ENCODE measurements around the gene VWA5A. TPM values are rescaled to one million over a fixed set of nuclear protein-coding genes. Genes with fewer than 3 reads are reported as not detected.
A peak's percentile ranks its signal among the peaks of the same experiment; 100 is the strongest.

VWA5A gene
- total RNA-seq, 1 experiment from 2014 or later, result 3.1 TPM

DNA sequence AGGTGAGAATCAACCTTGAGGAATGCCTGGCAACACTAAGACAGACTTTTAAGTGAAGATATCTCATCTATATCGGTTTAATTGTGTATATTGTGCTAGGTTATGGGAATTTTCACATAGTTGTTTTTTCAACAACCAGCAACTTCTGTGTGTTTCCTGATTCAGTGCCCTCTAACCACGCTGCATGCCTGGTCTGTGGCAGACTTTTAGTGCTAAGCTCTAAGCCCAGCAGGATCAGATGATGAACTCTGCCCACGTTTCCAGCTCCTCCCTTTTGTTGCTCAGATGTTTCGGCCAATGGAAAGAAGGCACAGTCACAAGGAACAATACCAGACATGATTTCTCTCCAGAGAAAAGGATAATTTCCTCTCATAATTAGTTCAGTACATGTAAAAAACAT is 1.4 kb upstream of the VWA5A start:
- Histone ChIP-seq H3K27me3 (ENCODE audit: control insufficient read depth, insufficient read depth, low read length) (no peaks in the 10 kb centered on the region), H3K4me3 (ENCODE audit: low read depth in 2 of 2, low read length in 2 of 2) (no peak overlapping the region), H3K27ac (ENCODE audit: low read length) (no peak overlapping the region), H3K9me3 (ENCODE audit: control insufficient read depth, insufficient read depth, low read depth, low read length) (no peaks in the 10 kb centered on the region), H3K36me3 (ENCODE audit: control insufficient read depth, insufficient read depth, low read length) (no peaks in the 10 kb centered on the region), H3K4me1 (ENCODE audit: control insufficient read depth, insufficient read depth, low read length) (peaks cover 4% of the 10 kb centered on the region; the same call in 1 of the 2 replicates)
- ATAC-seq (no peak), DNase-seq (ENCODE audit: low read depth, low spot score) (no peak)
- no TSS peak for BruUV-seq (replicated peaks)
- ChIA-PET POLR2A (no interaction called here), CTCF (no interaction called here)
- TF ChIP-seq SIN3A (IDR thresholded peaks at IDR 0.05; ENCODE audit: borderline replicate concordance, insufficient read depth, low read depth, low read length) (no peak), TCF7L2 (IDR thresholded peaks at IDR 0.05; ENCODE audit: low read depth, low read length) (no peak)
- TF ChIP-seq, protein P1, sequence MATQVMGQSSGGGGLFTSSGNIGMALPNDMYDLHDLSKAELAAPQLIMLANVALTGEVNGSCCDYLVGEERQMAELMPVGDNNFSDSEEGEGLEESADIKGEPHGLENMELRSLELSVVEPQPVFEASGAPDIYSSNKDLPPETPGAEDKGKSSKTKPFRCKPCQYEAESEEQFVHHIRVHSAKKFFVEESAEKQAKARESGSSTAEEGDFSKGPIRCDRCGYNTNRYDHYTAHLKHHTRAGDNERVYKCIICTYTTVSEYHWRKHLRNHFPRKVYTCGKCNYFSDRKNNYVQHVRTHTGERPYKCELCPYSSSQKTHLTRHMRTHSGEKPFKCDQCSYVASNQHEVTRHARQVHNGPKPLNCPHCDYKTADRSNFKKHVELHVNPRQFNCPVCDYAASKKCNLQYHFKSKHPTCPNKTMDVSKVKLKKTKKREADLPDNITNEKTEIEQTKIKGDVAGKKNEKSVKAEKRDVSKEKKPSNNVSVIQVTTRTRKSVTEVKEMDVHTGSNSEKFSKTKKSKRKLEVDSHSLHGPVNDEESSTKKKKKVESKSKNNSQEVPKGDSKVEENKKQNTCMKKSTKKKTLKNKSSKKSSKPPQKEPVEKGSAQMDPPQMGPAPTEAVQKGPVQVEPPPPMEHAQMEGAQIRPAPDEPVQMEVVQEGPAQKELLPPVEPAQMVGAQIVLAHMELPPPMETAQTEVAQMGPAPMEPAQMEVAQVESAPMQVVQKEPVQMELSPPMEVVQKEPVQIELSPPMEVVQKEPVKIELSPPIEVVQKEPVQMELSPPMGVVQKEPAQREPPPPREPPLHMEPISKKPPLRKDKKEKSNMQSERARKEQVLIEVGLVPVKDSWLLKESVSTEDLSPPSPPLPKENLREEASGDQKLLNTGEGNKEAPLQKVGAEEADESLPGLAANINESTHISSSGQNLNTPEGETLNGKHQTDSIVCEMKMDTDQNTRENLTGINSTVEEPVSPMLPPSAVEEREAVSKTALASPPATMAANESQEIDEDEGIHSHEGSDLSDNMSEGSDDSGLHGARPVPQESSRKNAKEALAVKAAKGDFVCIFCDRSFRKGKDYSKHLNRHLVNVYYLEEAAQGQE (IDR thresholded peaks at IDR 0.05; ENCODE audit: insufficient read depth in 1 of 2, low read depth in 2 of 2, low read length in 1 of 2), result no peak
- intact Hi-C loops (cut with micrococcal nuclease; ENCODE audit: unreplicated experiment), result no loop called here
- in situ Hi-C loops (cut with HindIII; ENCODE audit: low pct_unique_long_range_greater_than_20kb, low sequenced_read_pairs), result no loop called here

DNA sequence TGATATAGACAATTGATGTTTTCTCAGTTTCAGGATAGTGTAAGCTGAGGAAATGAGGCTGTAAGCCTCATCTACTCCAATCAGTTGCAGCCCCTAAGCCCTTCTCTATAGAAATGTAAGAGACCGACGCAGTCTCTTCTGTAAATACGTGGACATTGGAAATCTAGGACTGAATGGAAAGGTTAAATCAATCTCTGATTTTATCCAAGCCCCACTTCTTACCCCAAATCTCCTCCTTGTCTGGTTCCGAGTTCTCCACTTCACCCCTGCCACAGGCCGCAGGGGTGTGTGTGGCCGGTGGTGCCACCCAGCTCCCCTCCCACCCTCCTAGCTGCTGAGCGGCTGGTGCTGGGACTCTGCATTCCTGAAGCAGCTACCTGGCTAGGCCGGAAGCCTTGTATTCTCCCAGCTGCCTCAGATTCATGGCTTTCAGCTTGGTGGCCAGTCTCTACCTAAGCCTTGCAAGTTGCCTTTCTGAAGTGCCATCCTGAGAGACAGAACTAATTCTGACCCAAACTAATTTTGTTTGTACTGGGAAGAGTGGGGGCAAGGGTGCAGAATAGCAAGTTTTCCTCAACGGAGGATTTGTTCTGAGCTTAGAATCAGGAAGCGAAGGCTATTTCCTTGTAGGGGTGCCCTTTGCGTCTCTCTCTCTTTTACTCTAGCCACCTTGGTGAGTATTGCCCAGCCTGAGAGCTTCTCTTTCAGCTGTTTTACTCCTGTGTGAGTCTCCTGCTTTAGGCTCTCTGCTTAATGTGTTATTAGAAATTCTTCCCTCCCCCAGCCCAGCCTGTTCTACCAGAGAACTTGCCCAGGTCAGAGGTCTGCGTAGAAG is 749 bp downstream of the VWA5A start:
- in situ Hi-C loops (cut with HindIII; ENCODE audit: low pct_unique_long_range_greater_than_20kb, low sequenced_read_pairs) (no loop called here), intact Hi-C loops (cut with micrococcal nuclease; ENCODE audit: unreplicated experiment) (no loop called here)
- DNase-seq (ENCODE audit: low read depth, low spot score), result no peak
- Histone ChIP-seq H3K36me3 (ENCODE audit: control insufficient read depth, insufficient read depth, low read length) (no peaks in the 10 kb centered on the region), H3K27me3 (ENCODE audit: control insufficient read depth, insufficient read depth, low read length) (no peaks in the 10 kb centered on the region), H3K4me1 (ENCODE audit: control insufficient read depth, insufficient read depth, low read length) (peaks cover 4% of the 10 kb centered on the region; the same call in 1 of the 2 replicates), H3K27ac (ENCODE audit: low read length) (no peak overlapping the region; the same call in 1 of the 2 replicates), H3K9me3 (ENCODE audit: control insufficient read depth, insufficient read depth, low read depth, low read length) (no peaks in the 10 kb centered on the region), H3K4me3 (ENCODE audit: low read depth in 2 of 2, low read length in 2 of 2) (peak overlapping the region; percentile 39 to 60)
- TF ChIP-seq POLR2AphosphoS5 (IDR thresholded peaks at IDR 0.05; ENCODE audit: low read depth, low read length) (no peak), SIN3A (IDR thresholded peaks at IDR 0.05; ENCODE audit: borderline replicate concordance, insufficient read depth, low read depth, low read length) (no peak)
- TF ChIP-seq, protein P2, sequence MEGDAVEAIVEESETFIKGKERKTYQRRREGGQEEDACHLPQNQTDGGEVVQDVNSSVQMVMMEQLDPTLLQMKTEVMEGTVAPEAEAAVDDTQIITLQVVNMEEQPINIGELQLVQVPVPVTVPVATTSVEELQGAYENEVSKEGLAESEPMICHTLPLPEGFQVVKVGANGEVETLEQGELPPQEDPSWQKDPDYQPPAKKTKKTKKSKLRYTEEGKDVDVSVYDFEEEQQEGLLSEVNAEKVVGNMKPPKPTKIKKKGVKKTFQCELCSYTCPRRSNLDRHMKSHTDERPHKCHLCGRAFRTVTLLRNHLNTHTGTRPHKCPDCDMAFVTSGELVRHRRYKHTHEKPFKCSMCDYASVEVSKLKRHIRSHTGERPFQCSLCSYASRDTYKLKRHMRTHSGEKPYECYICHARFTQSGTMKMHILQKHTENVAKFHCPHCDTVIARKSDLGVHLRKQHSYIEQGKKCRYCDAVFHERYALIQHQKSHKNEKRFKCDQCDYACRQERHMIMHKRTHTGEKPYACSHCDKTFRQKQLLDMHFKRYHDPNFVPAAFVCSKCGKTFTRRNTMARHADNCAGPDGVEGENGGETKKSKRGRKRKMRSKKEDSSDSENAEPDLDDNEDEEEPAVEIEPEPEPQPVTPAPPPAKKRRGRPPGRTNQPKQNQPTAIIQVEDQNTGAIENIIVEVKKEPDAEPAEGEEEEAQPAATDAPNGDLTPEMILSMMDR (IDR thresholded peaks at IDR 0.05), result no peak
- peak; percentile 37; the same call in 1 of the 2 replicates for ATAC-seq
- BruUV-seq (replicated peaks), result no TSS peak
- ChIA-PET POLR2A (no interaction called here), CTCF (no interaction called here)

DNA sequence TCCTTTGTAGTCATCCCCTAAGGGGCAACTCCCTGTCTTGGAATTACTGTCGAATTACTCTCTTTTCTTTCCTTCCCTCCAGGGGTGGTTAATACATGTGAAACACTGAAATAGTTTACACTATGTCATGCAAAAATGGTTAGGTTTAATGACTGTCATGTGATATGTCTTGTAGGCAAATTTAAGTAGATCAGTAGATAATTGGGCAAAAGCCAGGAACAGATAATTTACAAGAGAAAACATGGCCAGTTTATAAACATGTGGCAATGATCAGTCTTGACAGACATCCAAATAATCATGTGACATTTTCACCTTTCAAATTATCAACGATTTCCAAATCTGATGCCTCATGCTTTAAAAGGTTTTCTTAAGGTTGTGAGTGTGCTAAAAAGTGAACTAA is 3.9 kb downstream of the VWA5A start:
- Histone ChIP-seq H3K4me3 (ENCODE audit: low read depth in 2 of 2, low read length in 2 of 2) (no peak overlapping the region), H3K27ac (ENCODE audit: low read length) (no peak overlapping the region), H3K9me3 (ENCODE audit: control insufficient read depth, insufficient read depth, low read depth, low read length) (no peaks in the 10 kb centered on the region), H3K4me1 (ENCODE audit: control insufficient read depth, insufficient read depth, low read length) (peaks cover 4% of the 10 kb centered on the region; the same call in 1 of the 2 replicates), H3K27me3 (ENCODE audit: control insufficient read depth, insufficient read depth, low read length) (no peaks in the 10 kb centered on the region), H3K36me3 (ENCODE audit: control insufficient read depth, insufficient read depth, low read length) (no peaks in the 10 kb centered on the region)
- no peak for DNase-seq (ENCODE audit: low read depth, low spot score)
- ChIA-PET CTCF (no interaction called here), POLR2A (no interaction called here)
- ATAC-seq, result no peak
- TF ChIP-seq, protein P2 (IDR thresholded peaks at IDR 0.05), result no peak
- TF ChIP-seq TCF7L2 (IDR thresholded peaks at IDR 0.05; ENCODE audit: low read depth, low read length) (no peak), POLR2AphosphoS5 (IDR thresholded peaks at IDR 0.05; ENCODE audit: low read depth, low read length) (no peak), SIN3A (IDR thresholded peaks at IDR 0.05; ENCODE audit: borderline replicate concordance, insufficient read depth, low read depth, low read length) (no peak)
- TF ChIP-seq, protein P1 (IDR thresholded peaks at IDR 0.05; ENCODE audit: insufficient read depth in 1 of 2, low read depth in 2 of 2, low read length in 1 of 2), result no peak
- in situ Hi-C loops (cut with HindIII; ENCODE audit: low pct_unique_long_range_greater_than_20kb, low sequenced_read_pairs) (no loop called here), intact Hi-C loops (cut with micrococcal nuclease; ENCODE audit: unreplicated experiment) (no loop called here)
- no TSS peak for BruUV-seq (replicated peaks)

Measured in Panc1 (cell line).